SK-N-SH (cell line): ENCODE data around the gene ECM1.

Experiments
- EP300 ChIP-seq, 2 experiments: IDR thresholded peaks; 2 replicates each; pipeline versions ENCODE4 v1.4.0 to v1.6.1; 2012; ENCODE audit warnings: borderline replicate concordance in 1 of 2, low read depth in 1 of 2, low read length in 1 of 2
- EZH2phosphoT487 ChIP-seq: fragments of 200-600 bp; sonication (generic); IDR thresholded peaks from 2 replicates; pipeline ENCODE4 v1.6.1; 2017; ENCODE audit warnings: low read depth, mixed run types, mild to moderate bottlenecking, antibody characterized with exemption, moderate library complexity, borderline replicate concordance
- TF ChIP-seq, protein P1 (sequence below): IDR thresholded peaks from 2 replicates; pipeline ENCODE4 v1.4.0; 2012; ENCODE audit warnings: low read depth, borderline replicate concordance
- TF ChIP-seq, protein P2 (sequence below): fragments of 200-600 bp; sonication (generic); IDR thresholded peaks from 2 replicates; pipeline ENCODE4 v1.6.1; 2017; ENCODE audit warnings: antibody characterized with exemption, mild to moderate bottlenecking, moderate library complexity
- TF ChIP-seq, protein P3 (sequence below): IDR thresholded peaks from 2 replicates; pipeline ENCODE4 v1.4.0; 2012; ENCODE audit warnings: low read depth

DNA sequence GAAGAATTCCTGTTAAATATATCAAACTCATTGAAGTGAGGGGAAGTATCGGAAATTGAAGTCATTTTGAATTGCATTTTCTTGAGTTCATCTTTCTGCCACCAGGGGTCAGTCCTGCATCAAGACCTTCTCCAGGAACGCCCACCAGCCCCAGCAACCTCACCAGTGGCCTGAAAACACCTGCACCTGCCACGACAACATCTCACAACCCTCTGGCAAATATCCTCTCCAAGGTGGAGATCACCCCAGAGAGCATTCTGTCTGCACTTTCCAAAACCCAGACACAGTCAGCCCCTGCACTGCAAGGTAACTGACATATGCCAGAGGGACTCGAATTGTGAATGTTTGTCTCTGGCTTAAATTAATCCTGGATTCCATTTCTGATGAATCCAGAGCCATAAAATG is 43.5 kb upstream of the ECM1 start:
- TF ChIP-seq, protein P1, sequence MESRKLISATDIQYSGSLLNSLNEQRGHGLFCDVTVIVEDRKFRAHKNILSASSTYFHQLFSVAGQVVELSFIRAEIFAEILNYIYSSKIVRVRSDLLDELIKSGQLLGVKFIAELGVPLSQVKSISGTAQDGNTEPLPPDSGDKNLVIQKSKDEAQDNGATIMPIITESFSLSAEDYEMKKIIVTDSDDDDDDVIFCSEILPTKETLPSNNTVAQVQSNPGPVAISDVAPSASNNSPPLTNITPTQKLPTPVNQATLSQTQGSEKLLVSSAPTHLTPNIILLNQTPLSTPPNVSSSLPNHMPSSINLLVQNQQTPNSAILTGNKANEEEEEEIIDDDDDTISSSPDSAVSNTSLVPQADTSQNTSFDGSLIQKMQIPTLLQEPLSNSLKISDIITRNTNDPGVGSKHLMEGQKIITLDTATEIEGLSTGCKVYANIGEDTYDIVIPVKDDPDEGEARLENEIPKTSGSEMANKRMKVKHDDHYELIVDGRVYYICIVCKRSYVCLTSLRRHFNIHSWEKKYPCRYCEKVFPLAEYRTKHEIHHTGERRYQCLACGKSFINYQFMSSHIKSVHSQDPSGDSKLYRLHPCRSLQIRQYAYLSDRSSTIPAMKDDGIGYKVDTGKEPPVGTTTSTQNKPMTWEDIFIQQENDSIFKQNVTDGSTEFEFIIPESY = no peak
- TF ChIP-seq, protein P2, sequence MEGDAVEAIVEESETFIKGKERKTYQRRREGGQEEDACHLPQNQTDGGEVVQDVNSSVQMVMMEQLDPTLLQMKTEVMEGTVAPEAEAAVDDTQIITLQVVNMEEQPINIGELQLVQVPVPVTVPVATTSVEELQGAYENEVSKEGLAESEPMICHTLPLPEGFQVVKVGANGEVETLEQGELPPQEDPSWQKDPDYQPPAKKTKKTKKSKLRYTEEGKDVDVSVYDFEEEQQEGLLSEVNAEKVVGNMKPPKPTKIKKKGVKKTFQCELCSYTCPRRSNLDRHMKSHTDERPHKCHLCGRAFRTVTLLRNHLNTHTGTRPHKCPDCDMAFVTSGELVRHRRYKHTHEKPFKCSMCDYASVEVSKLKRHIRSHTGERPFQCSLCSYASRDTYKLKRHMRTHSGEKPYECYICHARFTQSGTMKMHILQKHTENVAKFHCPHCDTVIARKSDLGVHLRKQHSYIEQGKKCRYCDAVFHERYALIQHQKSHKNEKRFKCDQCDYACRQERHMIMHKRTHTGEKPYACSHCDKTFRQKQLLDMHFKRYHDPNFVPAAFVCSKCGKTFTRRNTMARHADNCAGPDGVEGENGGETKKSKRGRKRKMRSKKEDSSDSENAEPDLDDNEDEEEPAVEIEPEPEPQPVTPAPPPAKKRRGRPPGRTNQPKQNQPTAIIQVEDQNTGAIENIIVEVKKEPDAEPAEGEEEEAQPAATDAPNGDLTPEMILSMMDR = peak; percentile 82
- TF ChIP-seq, protein P3, sequence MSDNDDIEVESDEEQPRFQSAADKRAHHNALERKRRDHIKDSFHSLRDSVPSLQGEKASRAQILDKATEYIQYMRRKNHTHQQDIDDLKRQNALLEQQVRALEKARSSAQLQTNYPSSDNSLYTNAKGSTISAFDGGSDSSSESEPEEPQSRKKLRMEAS = no peak
- no peak for TF ChIP-seq EZH2phosphoT487
- no peak for TF ChIP-seq EP300 (IDR thresholded peaks at IDR 0.05; ENCODE audit: borderline replicate concordance in 1 of 2, low read depth in 1 of 2, low read length in 1 of 2)
